ENCODE measurements around the gene FBF1. TPM values are rescaled to one million over a fixed set of nuclear protein-coding genes. Genes with fewer than 3 reads are reported as not detected.
A peak's percentile ranks its signal among the peaks of the same experiment; 100 is the strongest.

FBF1 gene
- total RNA-seq, 4 donors from 2014 or later: 13.9 to 18.3 (median 15.5) TPM

DNA sequence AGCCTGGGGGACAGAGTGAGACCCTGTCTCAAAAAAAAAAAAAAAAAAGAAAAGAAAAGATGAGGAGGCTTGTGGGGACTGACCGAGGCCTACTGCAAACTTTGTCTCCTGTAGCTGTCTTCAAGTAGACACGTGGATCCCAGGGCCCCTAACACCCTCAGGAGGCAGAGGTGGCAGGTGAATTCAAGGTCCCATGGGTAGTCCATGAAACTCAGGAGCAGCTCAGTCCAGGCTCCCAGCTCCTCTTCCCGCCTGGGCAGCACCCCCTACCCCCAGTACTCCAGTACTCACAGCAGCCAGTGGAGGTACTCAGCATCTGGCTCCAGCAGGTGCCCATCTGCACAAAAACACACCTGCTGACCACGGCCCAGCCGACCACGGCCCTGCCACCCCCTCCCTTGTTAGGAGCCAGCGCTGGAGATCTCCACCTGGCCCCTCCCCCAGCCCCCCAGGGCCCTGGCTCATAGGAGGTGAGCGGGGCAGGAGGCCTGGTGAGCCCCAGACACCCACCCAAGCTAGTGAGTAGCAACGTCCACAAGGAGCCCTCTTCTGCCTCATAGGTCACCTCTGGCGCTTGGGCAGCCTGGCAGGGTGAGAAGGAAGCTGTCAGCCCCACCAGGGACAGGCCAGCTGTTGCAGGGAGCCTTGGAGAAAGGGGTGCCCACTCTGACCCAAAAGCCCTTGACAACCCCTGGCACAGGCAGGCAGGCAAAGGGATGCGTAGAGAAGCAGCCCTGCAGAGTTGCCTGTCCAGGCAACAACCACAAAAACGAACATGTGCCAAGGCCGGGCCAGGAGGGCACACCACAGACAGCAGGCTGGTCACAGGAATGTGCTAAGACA, 39.9 kb downstream of the FBF1 start:
- intact Hi-C loops (cut with DNase I): no loop called here
- Histone ChIP-seq H3K4me3 (no peak overlapping the region), H3K27me3 (no peaks in the 10 kb centered on the region), H3K4me1 (peaks cover 21 to 49% (median 28%) of the 10 kb centered on the region in 3 donors), H3K9me3 (no peaks in the 10 kb centered on the region), H3K27ac (no peak overlapping the region), H3K36me3 (peaks cover 10 to 57% (median 27%) of the 10 kb centered on the region in 3 donors)
- WGBS, 2 donors: 72 to 79% methylated on average over 5 to 6 of the region's 13 CpGs
- no peak for DNase-seq
- TF ChIP-seq, protein P1, sequence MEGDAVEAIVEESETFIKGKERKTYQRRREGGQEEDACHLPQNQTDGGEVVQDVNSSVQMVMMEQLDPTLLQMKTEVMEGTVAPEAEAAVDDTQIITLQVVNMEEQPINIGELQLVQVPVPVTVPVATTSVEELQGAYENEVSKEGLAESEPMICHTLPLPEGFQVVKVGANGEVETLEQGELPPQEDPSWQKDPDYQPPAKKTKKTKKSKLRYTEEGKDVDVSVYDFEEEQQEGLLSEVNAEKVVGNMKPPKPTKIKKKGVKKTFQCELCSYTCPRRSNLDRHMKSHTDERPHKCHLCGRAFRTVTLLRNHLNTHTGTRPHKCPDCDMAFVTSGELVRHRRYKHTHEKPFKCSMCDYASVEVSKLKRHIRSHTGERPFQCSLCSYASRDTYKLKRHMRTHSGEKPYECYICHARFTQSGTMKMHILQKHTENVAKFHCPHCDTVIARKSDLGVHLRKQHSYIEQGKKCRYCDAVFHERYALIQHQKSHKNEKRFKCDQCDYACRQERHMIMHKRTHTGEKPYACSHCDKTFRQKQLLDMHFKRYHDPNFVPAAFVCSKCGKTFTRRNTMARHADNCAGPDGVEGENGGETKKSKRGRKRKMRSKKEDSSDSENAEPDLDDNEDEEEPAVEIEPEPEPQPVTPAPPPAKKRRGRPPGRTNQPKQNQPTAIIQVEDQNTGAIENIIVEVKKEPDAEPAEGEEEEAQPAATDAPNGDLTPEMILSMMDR (IDR thresholded peaks at IDR 0.05): no peak
- no peak for TF ChIP-seq POLR2A (IDR thresholded peaks at IDR 0.05)

DNA sequence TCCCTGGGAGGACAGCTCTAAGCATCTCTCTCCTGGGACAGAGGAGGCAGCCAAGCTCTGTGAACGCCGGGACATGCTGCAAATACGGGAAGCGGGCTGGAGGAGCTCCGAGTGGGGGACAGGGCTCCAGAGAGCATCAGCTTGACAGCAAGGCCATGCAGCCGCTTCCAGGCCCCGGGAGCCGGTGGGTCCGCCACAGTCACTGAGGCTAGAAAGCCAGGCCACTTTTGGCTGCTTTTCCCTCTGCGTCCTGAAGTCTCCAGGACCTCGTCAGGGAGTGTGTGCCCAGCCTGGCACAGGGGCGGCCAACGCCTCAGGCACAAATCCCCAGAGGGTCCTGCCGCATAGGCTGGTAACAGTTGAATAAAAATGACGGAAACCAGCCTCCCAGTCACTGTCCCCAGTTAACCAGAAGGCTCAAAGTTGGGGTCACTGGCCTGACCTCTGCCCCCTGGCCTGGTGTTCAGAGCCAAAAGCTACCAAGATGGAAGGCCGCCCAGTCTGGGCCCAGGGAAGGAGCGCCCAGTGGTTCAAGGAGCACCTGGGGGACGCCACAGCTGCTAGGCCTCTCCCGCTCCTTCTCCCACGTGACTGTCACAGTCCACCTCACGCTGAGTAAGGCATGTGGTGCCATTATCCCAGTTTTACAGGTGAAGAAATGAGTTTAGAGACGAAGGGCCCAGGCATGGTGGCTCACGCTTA, 40.9 kb downstream of the FBF1 start:
- Histone ChIP-seq H3K9me3 (no peaks in the 10 kb centered on the region), H3K4me3 (no peak overlapping the region), H3K27me3 (no peaks in the 10 kb centered on the region), H3K4me1 (peaks cover 28 to 50% (median 31%) of the 10 kb centered on the region in 3 donors), H3K36me3 (peaks cover 10 to 57% (median 27%) of the 10 kb centered on the region in 3 donors), H3K27ac (no peak overlapping the region)
- no peak for TF ChIP-seq POLR2A (IDR thresholded peaks at IDR 0.05)
- TF ChIP-seq, protein P1 (IDR thresholded peaks at IDR 0.05): no peak
- intact Hi-C loops (cut with DNase I): no loop called here
- 91% methylated on average over 8 to 11 of the region's 23 CpGs for WGBS, 2 donors
- no peak for DNase-seq

DNA sequence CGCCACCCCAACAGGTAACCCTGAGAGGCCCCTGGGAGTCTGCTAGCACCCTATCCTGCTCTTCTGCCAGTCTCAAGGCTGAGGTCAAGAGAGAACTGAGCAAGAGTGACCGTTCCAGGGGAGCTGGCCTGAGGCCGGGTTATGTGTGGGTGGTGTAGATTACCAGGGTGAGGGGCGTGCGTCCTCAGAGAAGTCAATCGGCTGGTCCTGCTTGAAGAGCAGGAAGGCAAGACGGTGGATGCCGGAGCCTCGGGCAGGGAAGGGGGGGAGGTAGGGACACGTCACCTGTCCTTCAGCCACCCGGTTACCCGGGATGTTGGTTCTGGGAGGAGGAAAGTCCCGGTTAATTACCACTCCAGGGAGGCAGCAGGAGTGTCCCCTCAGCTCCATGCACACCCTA, 41.5 kb downstream of the FBF1 start:
- H3K36me3 ChIP-seq: peaks cover 10 to 57% (median 27%) of the 10 kb centered on the region in 3 donors
- H3K9me3 ChIP-seq: no peaks in the 10 kb centered on the region
- H3K4me3 ChIP-seq: no peak overlapping the region
- intact Hi-C loops (cut with DNase I): no loop called here
- H3K27ac ChIP-seq: no peak overlapping the region
- WGBS, 2 donors: 80 to 84% methylated on average over 1 to 9 of the region's 13 CpGs
- no peak for DNase-seq
- no peaks in the 10 kb centered on the region for H3K27me3 ChIP-seq
- TF ChIP-seq, protein P1 (IDR thresholded peaks at IDR 0.05): no peak
- no peak for TF ChIP-seq POLR2A (IDR thresholded peaks at IDR 0.05)
- H3K4me1 ChIP-seq: peaks cover 34 to 54% (median 36%) of the 10 kb centered on the region in 3 donors

DNA sequence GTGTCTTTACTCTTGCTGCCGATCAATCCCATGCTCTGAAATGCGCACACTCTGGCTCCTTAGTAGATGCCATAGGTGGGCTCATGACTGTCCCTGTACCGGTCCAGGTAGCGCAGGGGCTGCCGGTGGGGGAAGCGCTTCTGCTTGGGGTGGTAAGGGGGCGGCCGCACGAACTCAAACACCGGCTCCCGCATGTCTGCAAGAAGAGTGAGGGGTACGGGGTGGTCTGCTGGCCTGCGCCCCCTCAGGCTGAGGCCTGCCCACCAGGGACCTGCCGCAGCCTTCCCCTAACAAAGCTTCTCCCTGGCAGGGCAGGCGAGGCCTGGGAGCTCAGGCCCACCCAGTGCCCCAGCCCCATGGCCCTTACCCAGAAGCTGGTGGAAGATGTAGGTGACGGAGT, 42.1 kb downstream of the FBF1 start:
- no peak overlapping the region for H3K27ac ChIP-seq
- TF ChIP-seq, protein P1 (IDR thresholded peaks at IDR 0.05): no peak
- no peak for TF ChIP-seq POLR2A (IDR thresholded peaks at IDR 0.05)
- no peak for DNase-seq
- intact Hi-C loops (cut with DNase I): no loop called here
- no peaks in the 10 kb centered on the region for H3K27me3 ChIP-seq
- H3K36me3 ChIP-seq: peaks cover 10 to 57% (median 27%) of the 10 kb centered on the region in 3 donors
- 83 to 100% methylated on average over 1 to 4 of the region's 16 CpGs for WGBS, 2 donors
- H3K4me1 ChIP-seq: peaks cover 34 to 54% (median 36%) of the 10 kb centered on the region in 3 donors
- no peak overlapping the region for H3K4me3 ChIP-seq
- no peaks in the 10 kb centered on the region for H3K9me3 ChIP-seq

DNA sequence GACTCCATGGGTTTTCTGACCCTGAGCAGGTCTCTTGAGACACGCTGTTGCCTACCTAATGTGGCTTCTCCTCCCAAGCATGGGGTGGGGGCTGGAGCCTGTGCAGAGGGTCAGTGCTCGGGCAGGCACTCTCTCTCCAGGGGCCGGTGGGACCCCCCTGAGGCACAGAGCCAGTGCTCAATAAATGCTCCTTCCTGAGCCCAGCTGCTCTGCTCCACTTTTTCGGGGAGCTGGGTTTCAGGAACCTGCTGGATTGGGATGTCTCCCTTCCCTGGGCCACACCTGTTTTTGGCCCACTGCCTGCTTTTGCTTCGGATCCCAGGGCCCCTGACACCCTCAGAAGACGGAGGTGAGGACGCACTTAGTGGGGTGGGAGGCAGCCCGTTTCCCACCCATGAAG, 42.8 kb downstream of the FBF1 start:
- no peaks in the 10 kb centered on the region for H3K27me3 ChIP-seq
- intact Hi-C loops (cut with DNase I): no loop called here
- no peak overlapping the region for H3K4me3 ChIP-seq
- H3K4me1 ChIP-seq: peaks cover 26 to 53% (median 32%) of the 10 kb centered on the region in 3 donors
- peaks cover 10 to 56% (median 27%) of the 10 kb centered on the region in 3 donors for H3K36me3 ChIP-seq
- TF ChIP-seq, protein P1 (IDR thresholded peaks at IDR 0.05): no peak
- no peak for TF ChIP-seq POLR2A (IDR thresholded peaks at IDR 0.05)
- 71 to 92% methylated on average over 3 of the region's 8 CpGs for WGBS, 2 donors
- H3K27ac ChIP-seq: peak overlapping the region in 2 of 4 donors; percentile 84 to 99
- no peak for DNase-seq
- H3K9me3 ChIP-seq: no peaks in the 10 kb centered on the region

Data from esophagus squamous epithelium (tissue), 5 donors.